Measurements from ENCODE around the gene TPCN1. TPM values are rescaled to one million over a fixed set of nuclear protein-coding genes. Genes with fewer than 3 reads are reported as not detected.

TPCN1 gene
- total RNA-seq, 2 donors from 2014 or later: 14.1 to 43.6 TPM

- H3K4me1 Mint-ChIP-seq (ENCODE audit: low read depth in 2 of 2): peaks cover 0 to 4% of the 10 kb centered on the region in 2 donors
- no peaks in the 10 kb centered on the region for H3K9me3 Mint-ChIP-seq
- DNase-seq (ENCODE audit: low spot score) (no peak), ATAC-seq (no peak)
- H3K36me3 Mint-ChIP-seq: no peaks in the 10 kb centered on the region
- H3K27me3 Mint-ChIP-seq: no peaks in the 10 kb centered on the region
- no peak overlapping the region for H3K4me3 Mint-ChIP-seq
- H3K27ac Mint-ChIP-seq: no peak overlapping the region
These were observed 69.2 kb downstream of the TPCN1 start for GRCh38 chr12:113290506-113290905.

GRCh38 chr12:113291586-113291985 is 70.3 kb downstream of the TPCN1 start:
- peaks cover 0 to 4% of the 10 kb centered on the region in 2 donors for H3K4me1 Mint-ChIP-seq (ENCODE audit: low read depth in 2 of 2)
- H3K4me3 Mint-ChIP-seq: no peak overlapping the region
- no peaks in the 10 kb centered on the region for H3K9me3 Mint-ChIP-seq
- H3K27ac Mint-ChIP-seq: no peak overlapping the region
- ATAC-seq (no peak), DNase-seq (ENCODE audit: low spot score) (no peak)
- H3K27me3 Mint-ChIP-seq: no peaks in the 10 kb centered on the region
- H3K36me3 Mint-ChIP-seq: no peaks in the 10 kb centered on the region

- Mint-ChIP-seq H3K27ac (no peak overlapping the region), H3K4me3 (no peak overlapping the region), H3K4me1 (ENCODE audit: low read depth in 2 of 2) (peaks cover 0 to 4% of the 10 kb centered on the region in 2 donors), H3K9me3 (no peaks in the 10 kb centered on the region), H3K27me3 (no peaks in the 10 kb centered on the region), H3K36me3 (no peaks in the 10 kb centered on the region)
- ATAC-seq: no peak
- no peak for DNase-seq (ENCODE audit: low spot score)
These were observed 70.8 kb downstream of the TPCN1 start for GRCh38 chr12:113292091-113292490.

GRCh38 chr12:113292547-113292946 is 71.3 kb downstream of the TPCN1 start:
- H3K27me3 Mint-ChIP-seq: no peaks in the 10 kb centered on the region
- no peak overlapping the region for H3K4me3 Mint-ChIP-seq
- ATAC-seq (no peak), DNase-seq (ENCODE audit: low spot score) (no peak)
- no peaks in the 10 kb centered on the region for H3K9me3 Mint-ChIP-seq
- peaks cover 0 to 4% of the 10 kb centered on the region in 2 donors for H3K4me1 Mint-ChIP-seq (ENCODE audit: low read depth in 2 of 2)
- no peak overlapping the region for H3K27ac Mint-ChIP-seq
- no peaks in the 10 kb centered on the region for H3K36me3 Mint-ChIP-seq

GRCh38 chr12:113293100-113293499 is 71.8 kb downstream of the TPCN1 start:
- Mint-ChIP-seq H3K4me1 (ENCODE audit: low read depth in 2 of 2) (peaks cover 0 to 4% of the 10 kb centered on the region in 2 donors), H3K27ac (no peak overlapping the region), H3K27me3 (no peaks in the 10 kb centered on the region), H3K4me3 (no peak overlapping the region), H3K36me3 (no peaks in the 10 kb centered on the region), H3K9me3 (no peaks in the 10 kb centered on the region)
- ATAC-seq (no peak), DNase-seq (ENCODE audit: low spot score) (no peak)

- Mint-ChIP-seq H3K9me3 (no peaks in the 10 kb centered on the region), H3K27me3 (no peaks in the 10 kb centered on the region), H3K27ac (no peak overlapping the region), H3K36me3 (no peaks in the 10 kb centered on the region), H3K4me1 (ENCODE audit: low read depth in 2 of 2) (peaks cover 0 to 4% of the 10 kb centered on the region in 2 donors), H3K4me3 (no peak overlapping the region)
- DNase-seq (ENCODE audit: low spot score) (no peak), ATAC-seq (no peak)
These were observed 74.8 kb downstream of the TPCN1 start for GRCh38 chr12:113295886-113296556.

- H3K4me1 Mint-ChIP-seq (ENCODE audit: low read depth in 2 of 2): peaks cover 0 to 6% of the 10 kb centered on the region in 2 donors
- H3K9me3 Mint-ChIP-seq: no peaks in the 10 kb centered on the region
- H3K36me3 Mint-ChIP-seq: no peaks in the 10 kb centered on the region
- no peaks in the 10 kb centered on the region for H3K27me3 Mint-ChIP-seq
- DNase-seq (ENCODE audit: low spot score) (no peak), ATAC-seq (no peak)
- H3K4me3 Mint-ChIP-seq: no peak overlapping the region
- no peak overlapping the region for H3K27ac Mint-ChIP-seq
These were observed 75.4 kb downstream of the TPCN1 start for GRCh38 chr12:113296557-113297213.

- ATAC-seq: no peak
- no peaks in the 10 kb centered on the region for H3K9me3 Mint-ChIP-seq
- H3K36me3 Mint-ChIP-seq: no peaks in the 10 kb centered on the region
- no peak overlapping the region for H3K27ac Mint-ChIP-seq
- no peak overlapping the region for H3K4me3 Mint-ChIP-seq
- H3K4me1 Mint-ChIP-seq (ENCODE audit: low read depth in 2 of 2): peaks cover 0 to 6% of the 10 kb centered on the region in 2 donors
- DNase-seq (ENCODE audit: low spot score): no peak
- no peaks in the 10 kb centered on the region for H3K27me3 Mint-ChIP-seq
These were observed 75.9 kb downstream of the TPCN1 start for GRCh38 chr12:113297214-113297587.

- Mint-ChIP-seq H3K9me3 (no peaks in the 10 kb centered on the region), H3K27me3 (no peaks in the 10 kb centered on the region), H3K36me3 (no peaks in the 10 kb centered on the region), H3K4me1 (ENCODE audit: low read depth in 2 of 2) (peaks cover 3 to 8% of the 10 kb centered on the region in 2 donors), H3K27ac (no peak overlapping the region), H3K4me3 (no peak overlapping the region)
- ATAC-seq (no peak), DNase-seq (ENCODE audit: low spot score) (no peak)
These were observed 76.6 kb downstream of the TPCN1 start for GRCh38 chr12:113297621-113298471.

GRCh38 chr12:113298472-113298817 is 77.2 kb downstream of the TPCN1 start:
- no peak for DNase-seq (ENCODE audit: low spot score)
- no peak overlapping the region for H3K4me3 Mint-ChIP-seq
- no peaks in the 10 kb centered on the region for H3K9me3 Mint-ChIP-seq
- no peak for ATAC-seq
- H3K27me3 Mint-ChIP-seq: no peaks in the 10 kb centered on the region
- H3K27ac Mint-ChIP-seq: no peak overlapping the region
- peaks cover 7 to 10% of the 10 kb centered on the region in 2 donors for H3K4me1 Mint-ChIP-seq (ENCODE audit: low read depth in 2 of 2)
- no peaks in the 10 kb centered on the region for H3K36me3 Mint-ChIP-seq

GRCh38 chr12:113298861-113299545 is 77.7 kb downstream of the TPCN1 start:
- H3K9me3 Mint-ChIP-seq: no peaks in the 10 kb centered on the region
- ATAC-seq (no peak), DNase-seq (ENCODE audit: low spot score) (no peak)
- H3K4me3 Mint-ChIP-seq: no peak overlapping the region
- peaks cover 7 to 10% of the 10 kb centered on the region in 2 donors for H3K4me1 Mint-ChIP-seq (ENCODE audit: low read depth in 2 of 2)
- no peak overlapping the region for H3K27ac Mint-ChIP-seq
- no peaks in the 10 kb centered on the region for H3K36me3 Mint-ChIP-seq
- H3K27me3 Mint-ChIP-seq: no peaks in the 10 kb centered on the region

- Mint-ChIP-seq H3K36me3 (no peaks in the 10 kb centered on the region), H3K9me3 (no peaks in the 10 kb centered on the region), H3K27ac (no peak overlapping the region), H3K4me1 (ENCODE audit: low read depth in 2 of 2) (peaks cover 7 to 10% of the 10 kb centered on the region in 2 donors), H3K4me3 (no peak overlapping the region), H3K27me3 (no peaks in the 10 kb centered on the region)
- DNase-seq (ENCODE audit: low spot score): no peak
- no peak for ATAC-seq
These were observed 78.5 kb downstream of the TPCN1 start for GRCh38 chr12:113299619-113300237.

- no peak overlapping the region for H3K27ac Mint-ChIP-seq
- ATAC-seq: no peak
- no peaks in the 10 kb centered on the region for H3K9me3 Mint-ChIP-seq
- H3K36me3 Mint-ChIP-seq: no peaks in the 10 kb centered on the region
- H3K4me1 Mint-ChIP-seq (ENCODE audit: low read depth in 2 of 2): peaks cover 7 to 10% of the 10 kb centered on the region in 2 donors
- no peak overlapping the region for H3K4me3 Mint-ChIP-seq
- DNase-seq (ENCODE audit: low spot score): no peak
- no peaks in the 10 kb centered on the region for H3K27me3 Mint-ChIP-seq
These were observed 80.5 kb downstream of the TPCN1 start for GRCh38 chr12:113301811-113302210.
